GM18508 (cell line): ENCODE results near the gene TEAD3.

ENCODE experiments used
- ATAC-seq: cut with Tn5 transposase; IDR thresholded peaks from one replicate; pipeline ENCODE4 v1.9.1; 2021; ENCODE audit warnings: moderate number of reproducible peaks; ENCODE audit not compliant: insufficient read depth, unreplicated experiment

Gene TEAD3

DNA sequence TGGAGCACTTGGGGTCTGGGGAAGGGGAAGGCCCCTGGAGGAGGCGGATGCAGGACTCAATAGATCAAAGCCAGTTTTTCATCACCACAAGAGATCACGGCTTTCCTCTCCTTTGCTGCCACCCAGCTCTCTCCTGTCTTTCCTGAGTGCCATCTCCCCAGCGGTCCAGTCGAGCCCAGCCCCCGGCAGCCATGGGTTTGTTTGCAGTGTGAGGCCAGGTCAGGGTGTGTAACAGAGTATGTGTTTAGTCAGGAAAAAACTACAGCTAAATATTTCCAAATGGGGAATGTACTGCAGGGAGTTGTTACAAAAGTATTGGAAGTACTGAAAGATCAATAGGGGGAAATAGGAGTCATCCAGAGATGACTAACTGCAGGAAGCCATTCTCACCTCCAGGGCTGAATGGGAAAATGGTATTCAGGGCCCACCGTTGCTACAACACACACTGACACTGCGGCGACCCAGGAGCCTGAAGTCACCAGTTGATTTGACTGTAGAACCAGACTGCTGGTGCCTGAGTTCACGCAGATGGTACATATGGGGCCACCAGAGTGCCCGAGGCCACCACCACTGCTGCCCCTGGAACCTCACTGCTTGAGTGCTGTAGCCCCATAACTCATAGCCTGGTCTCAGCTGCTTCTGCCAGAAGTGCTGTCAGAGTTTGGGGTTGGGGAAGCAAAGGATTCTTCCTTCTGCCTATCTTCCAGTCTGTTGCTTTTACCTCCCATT, 68.3 kb downstream of the TEAD3 start:
- ATAC-seq: no peak

DNA sequence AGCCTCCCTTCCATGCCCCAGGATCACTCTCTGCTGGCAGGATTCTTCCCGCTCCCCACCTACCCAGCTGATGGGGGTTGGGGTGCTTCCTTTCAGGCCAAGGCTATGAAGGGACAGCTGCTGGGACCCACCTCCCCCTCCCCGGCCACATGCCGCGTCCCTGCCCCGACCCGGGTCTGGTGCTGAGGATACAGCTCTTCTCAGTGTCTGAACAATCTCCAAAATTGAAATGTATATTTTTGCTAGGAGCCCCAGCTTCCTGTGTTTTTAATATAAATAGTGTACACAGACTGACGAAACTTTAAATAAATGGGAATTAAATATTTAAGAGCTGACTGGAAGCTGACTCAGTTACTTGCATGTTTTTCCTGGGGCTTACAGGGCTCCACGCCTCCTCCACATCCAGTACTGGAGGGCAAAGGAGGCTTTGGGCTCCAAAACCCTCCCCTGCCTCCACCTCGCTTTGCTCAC, 69.0 kb downstream of the TEAD3 start:
- no peak for ATAC-seq

DNA sequence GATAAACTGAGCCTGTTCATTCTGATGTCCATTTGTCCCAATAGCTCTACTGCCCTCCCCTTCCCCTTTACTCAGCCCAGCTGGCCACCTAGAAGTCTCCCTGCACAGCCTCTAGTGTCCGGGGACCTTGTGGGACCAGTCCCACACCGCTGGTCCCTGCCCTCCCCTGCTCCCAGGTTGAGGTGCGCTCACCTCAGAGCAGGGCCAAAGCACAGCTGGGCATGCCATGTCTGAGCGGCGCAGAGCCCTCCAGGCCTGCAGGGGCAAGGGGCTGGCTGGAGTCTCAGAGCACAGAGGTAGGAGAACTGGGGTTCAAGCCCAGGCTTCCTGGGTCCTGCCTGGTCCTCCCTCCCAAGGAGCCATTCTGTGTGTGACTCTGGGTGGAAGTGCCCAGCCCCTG, 69.4 kb downstream of the TEAD3 start:
- ATAC-seq: no peak

- ATAC-seq: no peak
Observed at GRCh38 chr6:35426074-35426473, 70.8 kb downstream of the TEAD3 start.

DNA sequence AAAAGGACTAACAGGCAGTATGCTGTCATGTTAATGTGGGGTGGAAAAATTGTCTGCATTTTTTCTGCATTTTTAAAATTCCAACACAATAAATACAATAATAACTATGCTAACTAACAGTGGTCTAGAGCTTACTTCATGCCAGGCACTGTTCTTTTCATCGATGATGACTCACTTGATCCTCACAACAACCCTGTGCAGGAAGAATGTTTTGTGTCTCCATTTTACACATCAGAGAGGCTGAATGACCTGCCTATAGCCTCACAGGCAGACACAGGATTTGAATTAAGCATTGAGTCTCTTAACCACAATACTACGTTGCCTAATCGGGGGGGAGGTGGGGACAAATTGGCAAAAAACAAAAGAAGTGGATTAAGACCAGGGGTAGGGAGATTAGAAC, 71.6 kb downstream of the TEAD3 start:
- no peak for ATAC-seq
